ENCODE data around the gene WDR88.
"Not testable (repeated sequence)": the region's sequence is repeated elsewhere in the genome, so short reads cannot be mapped to it uniquely, and the experiment has no call there.

WDR88 gene

GRCh38 chr19:33129901-33130300 lies 2.0 kb upstream of the WDR88 start:
- no peak for DNase-seq (ENCODE audit: low spot score)

DNA sequence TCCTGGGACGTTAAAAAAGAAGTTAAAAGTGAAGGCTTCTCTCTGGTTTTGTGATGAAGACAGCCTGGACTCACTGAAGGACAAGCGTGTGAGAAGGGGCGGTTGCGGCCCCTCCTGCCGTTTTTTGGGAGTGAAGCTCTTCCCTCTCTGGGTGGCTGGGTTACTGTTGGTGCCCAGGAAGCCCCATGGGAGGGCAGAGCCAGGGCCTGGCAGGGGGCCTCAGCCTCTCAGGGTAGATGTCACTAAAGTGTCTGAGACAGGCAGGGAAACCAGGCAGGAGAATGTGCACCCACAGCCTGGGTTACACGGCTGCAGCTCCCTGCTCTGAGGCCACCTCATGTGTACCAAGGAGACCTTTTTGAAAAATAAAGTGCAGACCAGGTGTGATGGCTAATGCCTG lies 1.5 kb upstream of the WDR88 start:
- no peak for DNase-seq (ENCODE audit: low spot score)

GRCh38 chr19:33132425-33132824 lies 511 bp downstream of the WDR88 start:
- DNase-seq (ENCODE audit: low spot score) = no peak

DNA sequence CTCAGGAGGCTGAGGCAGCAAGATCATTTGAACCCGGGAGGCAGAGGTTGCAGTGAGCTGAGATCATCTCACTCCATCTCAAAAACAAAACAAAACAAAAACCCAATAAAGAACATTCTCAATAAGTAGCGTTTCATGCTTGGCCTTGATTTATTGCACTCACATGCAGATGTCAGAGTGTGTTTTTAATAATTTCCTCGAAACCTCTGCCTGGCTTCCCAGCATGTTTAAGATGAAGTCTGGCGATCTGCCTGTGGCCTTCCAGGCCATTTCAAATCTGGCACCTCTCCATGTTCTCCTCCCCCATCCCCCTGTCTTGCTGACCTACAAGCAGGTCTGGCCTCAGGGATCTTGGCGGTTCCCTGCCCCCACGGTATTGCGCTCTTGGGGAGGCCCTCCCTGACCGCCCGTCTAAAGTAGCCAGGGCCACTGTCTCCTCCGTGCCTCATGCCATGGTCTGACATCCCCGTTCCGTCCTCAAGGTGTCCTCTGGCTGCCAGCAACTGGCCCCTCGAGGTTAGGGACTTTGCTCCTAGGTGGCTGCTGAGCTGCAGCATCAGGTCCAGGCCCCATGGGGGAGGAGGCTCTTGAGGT lies 1.6 kb downstream of the WDR88 start:
- DNase-seq (ENCODE audit: low spot score) = no peak

DNA sequence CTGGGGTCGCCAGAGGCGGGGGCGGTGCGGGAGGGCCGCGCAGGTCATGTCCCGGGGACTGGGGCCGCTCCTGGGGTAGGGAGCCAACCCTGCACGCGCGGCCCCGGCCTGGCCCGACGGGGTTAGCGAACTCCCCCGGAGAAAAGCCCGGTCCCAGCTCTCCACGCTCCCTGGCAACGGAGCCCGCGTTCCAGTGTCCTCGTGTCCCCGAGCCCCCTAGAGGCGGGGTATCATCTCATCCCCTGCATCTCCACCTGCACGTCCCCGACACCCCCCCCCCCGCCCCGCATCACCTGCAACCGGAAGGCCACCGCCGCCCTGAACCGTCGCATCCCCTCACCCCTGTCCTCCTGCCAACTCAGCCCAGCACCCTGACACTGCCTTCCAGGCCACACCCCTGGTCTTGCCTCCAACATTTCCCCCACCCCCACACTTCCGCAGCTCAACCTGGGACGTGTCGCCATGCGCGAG lies 2.7 kb downstream of the WDR88 start:
- no peak for DNase-seq (ENCODE audit: low spot score)

- DNase-seq (ENCODE audit: low spot score) = no peak
These were observed 7.3 kb downstream of the WDR88 start for GRCh38 chr19:33139165-33139564.

DNA sequence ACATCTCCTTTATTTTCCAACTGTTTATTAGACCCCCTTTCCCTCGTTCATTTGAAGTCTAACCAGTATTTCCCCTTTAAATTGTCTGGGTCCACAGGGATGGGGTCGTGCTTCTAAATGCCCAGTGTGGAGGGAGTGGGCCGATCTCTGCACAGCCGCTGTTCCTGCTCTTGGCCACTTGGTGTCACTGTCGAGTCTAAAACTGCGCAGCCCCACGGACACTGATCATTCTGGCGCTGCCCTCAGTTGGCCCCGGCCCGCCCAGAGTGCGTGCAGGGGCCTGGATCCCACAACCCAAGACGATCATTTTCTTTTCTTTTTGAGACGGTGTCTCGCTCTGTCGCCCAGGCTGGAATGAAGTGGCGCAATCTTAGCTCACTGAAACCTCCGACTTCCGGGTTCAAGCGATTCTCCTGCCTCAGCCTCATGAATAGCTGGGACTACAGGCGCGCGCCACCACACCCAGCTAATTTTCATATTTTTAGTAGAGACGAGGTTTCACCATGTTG lies 12.0 kb downstream of the WDR88 start:
- peak; percentile 63 for DNase-seq (ENCODE audit: low spot score)

GRCh38 chr19:33146209-33146608 lies 14.3 kb downstream of the WDR88 start:
- no peak for DNase-seq (ENCODE audit: low spot score)

- DNase-seq (ENCODE audit: low spot score) = no peak
These were observed 15.6 kb downstream of the WDR88 start for GRCh38 chr19:33147538-33147937.

- DNase-seq (ENCODE audit: low spot score) = peak; percentile 49
These were observed 19.1 kb downstream of the WDR88 start for GRCh38 chr19:33150852-33151518.

GRCh38 chr19:33152176-33152575 lies 20.3 kb downstream of the WDR88 start:
- DNase-seq (ENCODE audit: low spot score) = no peak

DNA sequence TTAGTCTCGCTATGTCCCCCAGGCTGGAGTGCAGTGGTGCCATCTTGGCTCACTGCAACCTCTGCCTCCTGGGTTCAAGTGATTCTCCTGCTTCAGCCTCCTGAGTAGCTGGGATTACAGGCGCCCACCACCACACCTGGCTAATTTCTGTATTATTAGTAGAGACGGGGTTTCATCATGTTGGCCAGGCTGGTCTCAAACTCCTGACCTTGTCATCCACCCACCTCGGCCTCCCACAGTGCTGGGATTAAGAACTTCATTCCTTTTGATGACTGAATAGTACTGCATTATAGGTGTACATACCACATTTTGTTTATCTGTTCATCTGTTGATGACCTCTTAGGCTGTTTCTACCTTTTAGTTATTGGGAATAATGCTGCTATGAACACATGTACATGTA lies 20.7 kb downstream of the WDR88 start:
- DNase-seq (ENCODE audit: low spot score) = not testable (repeated sequence)

DNA sequence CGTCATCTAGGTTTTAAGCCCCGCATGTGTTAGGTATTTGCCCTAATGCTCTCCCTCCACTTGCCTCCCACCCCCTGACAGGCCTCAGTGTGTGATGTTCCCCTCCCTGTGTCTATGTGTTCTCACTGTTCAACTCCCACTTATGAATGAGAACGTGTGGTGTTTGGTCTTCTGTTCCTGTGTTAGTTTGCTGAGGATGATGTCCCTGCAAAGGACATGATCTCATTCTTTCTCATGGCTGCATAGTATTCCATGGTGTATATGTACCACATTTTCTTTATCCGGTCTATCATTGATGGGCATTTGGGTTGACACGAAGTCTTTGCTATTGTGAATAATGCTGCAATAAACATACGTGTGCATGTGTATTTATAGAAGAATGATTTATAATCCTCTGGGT lies 22.4 kb downstream of the WDR88 start:
- not testable (repeated sequence) for DNase-seq (ENCODE audit: low spot score)

GRCh38 chr19:33156334-33156733 lies 24.4 kb downstream of the WDR88 start:
- no peak for DNase-seq (ENCODE audit: low spot score)

DNA sequence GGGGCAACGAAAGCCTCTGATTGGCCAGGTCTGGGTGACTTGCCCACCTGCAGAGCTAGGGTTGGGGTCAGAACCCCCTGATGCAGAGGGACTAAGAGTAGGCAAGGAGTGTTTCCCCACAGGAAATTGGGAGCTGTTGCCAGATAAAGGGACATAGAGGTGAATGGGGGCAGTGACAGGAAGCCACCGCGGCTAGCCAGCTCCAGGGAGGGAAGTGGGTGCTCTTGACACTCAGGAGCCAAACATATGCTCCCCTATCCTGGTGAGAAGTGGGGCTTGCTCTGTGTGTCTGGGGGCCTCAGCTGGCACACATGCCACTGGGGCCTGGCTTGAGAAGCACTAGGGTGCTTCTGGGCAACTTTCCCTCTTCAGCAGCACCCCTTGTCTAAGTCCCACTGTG lies 26.0 kb downstream of the WDR88 start:
- DNase-seq (ENCODE audit: low spot score) = no peak

GRCh38 chr19:33158365-33158764 lies 26.5 kb downstream of the WDR88 start:
- no peak for DNase-seq (ENCODE audit: low spot score)

DNA sequence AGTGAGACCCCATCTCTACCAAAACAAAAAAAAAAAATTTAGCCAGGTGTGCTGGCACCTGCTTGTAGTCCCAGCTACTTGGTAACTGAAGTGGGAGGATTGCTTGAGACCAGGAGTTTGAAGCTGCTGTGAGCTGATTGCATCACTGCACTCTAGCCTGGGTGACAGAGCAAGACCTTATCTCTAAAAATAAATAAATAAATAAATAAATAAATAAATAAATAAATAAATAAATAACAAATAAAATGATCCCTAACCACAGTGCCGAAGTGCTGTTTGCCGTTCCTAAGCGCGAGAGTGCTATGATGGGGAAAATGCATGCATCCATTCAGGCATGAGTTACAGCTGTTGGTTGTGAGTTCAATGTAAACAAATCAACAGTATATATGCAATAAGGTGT lies 27.2 kb downstream of the WDR88 start:
- DNase-seq (ENCODE audit: low spot score) = no peak

GRCh38 chr19:33159893-33160292 lies 28.0 kb downstream of the WDR88 start:
- no peak for DNase-seq (ENCODE audit: low spot score)

DNA sequence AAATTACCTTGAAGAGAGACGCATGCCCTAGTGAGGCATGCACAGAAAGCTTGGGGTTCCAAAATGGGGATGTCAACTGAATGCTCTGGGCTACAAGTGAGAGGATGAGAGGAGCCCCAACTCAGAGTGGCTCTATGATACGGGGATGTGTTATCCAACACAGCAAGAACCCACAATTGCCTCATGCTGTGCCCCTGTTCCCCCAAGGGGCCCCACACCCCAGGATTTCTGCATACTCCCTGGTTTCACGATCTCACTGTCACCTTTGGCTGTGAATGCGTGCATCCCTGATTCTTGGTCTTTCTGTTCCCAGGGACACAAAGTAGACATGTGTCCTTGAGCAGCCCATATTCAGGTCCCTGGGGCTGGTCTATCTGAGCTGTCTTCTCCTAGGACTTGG lies 29.3 kb downstream of the WDR88 start:
- DNase-seq (ENCODE audit: low spot score) = no peak

DNA sequence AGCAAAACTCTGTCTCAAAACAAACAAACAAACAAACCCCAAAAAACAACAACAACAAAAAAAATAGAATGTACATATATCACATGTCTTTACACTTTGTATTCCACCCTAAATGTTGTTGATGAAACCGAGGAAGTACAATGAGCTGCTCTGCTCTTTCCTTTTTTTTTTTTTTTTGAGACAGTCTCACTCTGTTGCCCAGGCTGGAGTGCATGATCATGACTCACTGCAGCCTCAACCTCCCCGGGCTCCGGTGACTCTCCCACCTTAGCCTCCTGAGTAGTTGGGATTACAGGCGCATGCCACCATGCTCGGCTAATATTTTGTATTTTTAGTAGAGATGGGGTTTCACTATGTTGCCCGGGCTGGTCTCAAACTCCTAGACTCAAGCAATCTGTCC lies 31.6 kb downstream of the WDR88 start:
- DNase-seq (ENCODE audit: low spot score) = no peak

- DNase-seq (ENCODE audit: low spot score) = not testable (repeated sequence)
These were observed 34.1 kb downstream of the WDR88 start for GRCh38 chr19:33166037-33166436.

- DNase-seq (ENCODE audit: low spot score) = no peak
These were observed 35.5 kb downstream of the WDR88 start for GRCh38 chr19:33167438-33167837.

DNA sequence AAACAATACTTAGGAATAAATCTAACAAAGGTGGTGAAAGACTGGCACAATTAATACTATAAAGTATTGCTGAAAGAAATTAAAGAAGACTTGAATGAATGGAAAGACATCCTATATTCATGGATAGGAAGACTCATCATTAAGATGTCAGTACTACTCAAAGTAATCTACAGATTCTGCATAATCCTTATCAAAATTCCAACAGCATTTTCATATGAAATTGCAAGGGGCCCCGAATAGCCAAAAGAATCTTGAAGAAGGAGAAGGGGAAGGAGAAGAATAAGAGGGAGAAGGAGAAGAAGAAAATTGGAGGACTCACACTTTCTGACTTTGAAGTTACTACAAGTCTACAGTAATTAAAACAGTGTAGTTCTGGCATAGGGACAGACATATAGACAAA lies 36.6 kb downstream of the WDR88 start:
- no peak for DNase-seq (ENCODE audit: low spot score)

All from SW480 (cell line).